IMR-90 (cell line): Measurements from ENCODE around the gene ADCY9. TPM values are rescaled to one million over a fixed set of nuclear protein-coding genes. Genes with fewer than 3 reads are reported as not detected.

Experiments used
- ATAC-seq: fragments of 200-7000 bp; cut with Tn5 transposase; 2 replicates; pipeline ENCODE4 v1.9.1; 2020; ENCODE audit warnings: low read depth, mild to moderate bottlenecking, moderate library complexity
- BruUV-seq: library from RNA; stranded (reverse); fragments of 400-500 nt; replicated peaks from 2 replicates; lab custom pipeline; 2021; lab: Mats Ljungman, UMichigan
- CTCF ChIA-PET: fragments of 300-600 bp; formaldehyde crosslinking; extraction: SDS; loops from one replicate; lab custom pipeline; 2021; ENCODE audit warnings: antibody characterized with exemption; lab: Yijun Ruan, JAX
- POLR2A ChIA-PET: fragments of 300-600 bp; sonication (Branson Sonifier 250); formaldehyde crosslinking; loops from one replicate; lab custom pipeline; 2022; ENCODE audit warnings: antibody characterized with exemption; ENCODE audit not compliant: unreplicated experiment; lab: Charles Lee
- DNase-seq: peaks from one replicate; pipeline ENCODE4 v3.0.0; 2013
- H2AFZ ChIP-seq: replicated peaks from 2 replicates; pipeline ENCODE3; 2013; ENCODE audit warnings: low read length, mild to moderate bottlenecking; ENCODE audit not compliant: poor library complexity
- H2AK5ac ChIP-seq: 2 replicates; pipeline ENCODE4 v1.6.1; 2013; ENCODE audit warnings: low read depth, low read length, inconsistent platforms
- H2AK9ac ChIP-seq: replicated peaks from 2 replicates; pipeline ENCODE3; 2013; ENCODE audit warnings: mild to moderate bottlenecking, low read depth, low read length, moderate library complexity; ENCODE audit not compliant: poor library complexity
- H2BK120ac ChIP-seq: 2 replicates; pipeline ENCODE4 v1.6.1; 2013; ENCODE audit warnings: low read depth, low read length, inconsistent platforms
- H2BK15ac ChIP-seq: 3 replicates; pipeline ENCODE4 v1.6.1; 2013; ENCODE audit warnings: low read depth, low read length, inconsistent platforms
- H2BK20ac ChIP-seq: 2 replicates; pipeline ENCODE4 v1.6.1; 2013; ENCODE audit warnings: low read depth, mild to moderate bottlenecking, inconsistent platforms, low read length, moderate library complexity
- H2BK5ac ChIP-seq: 2 replicates; pipeline ENCODE4 v1.6.1; 2013; ENCODE audit warnings: mild to moderate bottlenecking, low read depth, low read length, inconsistent platforms; ENCODE audit not compliant: poor library complexity, severe bottlenecking
- H3K14ac ChIP-seq: replicated peaks from 2 replicates; pipeline ENCODE4 v1.6.1; 2013; ENCODE audit warnings: low read depth, low read length, inconsistent platforms
- H3K18ac ChIP-seq: 2 replicates; pipeline ENCODE4 v1.6.1; 2013; ENCODE audit warnings: low read depth, low read length, control low read depth
- H3K23ac ChIP-seq: 2 replicates; pipeline ENCODE4 v1.6.1; 2013; ENCODE audit warnings: low read depth, low read length, inconsistent platforms
- H3K27ac ChIP-seq: 2 replicates; pipeline ENCODE4 v1.5.1; 2013; ENCODE audit warnings: mild to moderate bottlenecking, control low read depth, low read length; ENCODE audit not compliant: insufficient read depth
- H3K27me3 ChIP-seq: 2 replicates; pipeline ENCODE4 v1.6.1; 2013; ENCODE audit warnings: low read length; ENCODE audit not compliant: control insufficient read depth, insufficient read depth
- H3K36me3 ChIP-seq: 2 replicates; pipeline ENCODE4 v1.6.1; 2013; ENCODE audit warnings: low read length, mixed read lengths; ENCODE audit not compliant: control insufficient read depth, insufficient read depth
- H3K4ac ChIP-seq: 2 replicates; pipeline ENCODE4 v1.6.1; 2013; ENCODE audit warnings: low read depth, low read length, inconsistent platforms
- H3K4me1 ChIP-seq: 2 replicates; pipeline ENCODE4 v1.6.1; 2013; ENCODE audit warnings: low read length, mixed read lengths; ENCODE audit not compliant: control insufficient read depth, insufficient read depth
- H3K4me2 ChIP-seq: 2 replicates; pipeline ENCODE4 v1.6.1; 2013; ENCODE audit warnings: low read depth, mild to moderate bottlenecking, control low read depth, low read length, moderate library complexity
- H3K4me3 ChIP-seq: 2 replicates; pipeline ENCODE4 v1.5.1; 2013; ENCODE audit warnings: low read depth, mild to moderate bottlenecking, control low read depth, low read length, moderate library complexity; ENCODE audit not compliant: insufficient read depth
- H3K56ac ChIP-seq: 2 replicates; pipeline ENCODE4 v1.6.1; 2013; ENCODE audit warnings: low read length, inconsistent platforms; ENCODE audit not compliant: insufficient read depth; ENCODE audit errors: extremely low read depth
- H3K79me1 ChIP-seq, 2 experiments: 2 replicates each; pipeline ENCODE4 v1.6.1; 2013; ENCODE audit warnings: low read length in 2 of 2, inconsistent platforms in 1 of 2, low read depth in 1 of 2
- H3K9ac ChIP-seq: 2 replicates; pipeline ENCODE4 v1.6.1; 2013; ENCODE audit warnings: low read depth, low read length, control low read depth
- H3K9me1 ChIP-seq: 2 replicates; pipeline ENCODE4 v1.6.1; 2013; ENCODE audit warnings: low read length, inconsistent platforms; ENCODE audit not compliant: insufficient read depth
- H3K9me3 ChIP-seq: 2 replicates; pipeline ENCODE4 v1.6.1; 2013; ENCODE audit warnings: low read length; ENCODE audit not compliant: control insufficient read depth, insufficient read depth
- H4K20me1 ChIP-seq: 2 replicates; pipeline ENCODE4 v1.6.1; 2013; ENCODE audit warnings: low read length, inconsistent platforms; ENCODE audit not compliant: insufficient read depth
- H4K5ac ChIP-seq: 2 replicates; pipeline ENCODE4 v1.6.1; 2013; ENCODE audit warnings: mild to moderate bottlenecking, low read depth, low read length, control low read depth
- H4K8ac ChIP-seq, 2 experiments: 2 replicates each; pipeline ENCODE4 v1.6.1; 2013; ENCODE audit warnings: low read depth in 2 of 2, low read length in 2 of 2, control low read depth in 1 of 2, inconsistent platforms in 1 of 2
- H4K91ac ChIP-seq: 2 replicates; pipeline ENCODE4 v1.6.1; 2013; ENCODE audit warnings: low read depth, low read length, inconsistent platforms; ENCODE audit not compliant: insufficient read depth
- BHLHE40 ChIP-seq: fragments of 150-350 bp; IDR thresholded peaks from 2 replicates; pipeline ENCODE4 v1.6.1; 2016; ENCODE audit warnings: mild to moderate bottlenecking, low read depth, low read length
- CEBPB ChIP-seq: IDR thresholded peaks from 2 replicates; pipeline ENCODE4 v1.6.1; 2012; ENCODE audit warnings: low read depth, low read length, improper control_type of control experiment
- CTCF ChIP-seq: conservative IDR thresholded peaks from 2 replicates; pipeline ENCODE4 v1.5.1; 2012; ENCODE audit warnings: mild to moderate bottlenecking, low read depth, low read length, improper control_type of control experiment
- FOS ChIP-seq: fragments of 150-350 bp; IDR thresholded peaks from 2 replicates; pipeline ENCODE4 v1.6.1; 2016; ENCODE audit warnings: low read depth, low read length
- MAFK ChIP-seq: IDR thresholded peaks from 2 replicates; pipeline ENCODE4 v1.6.1; 2012; ENCODE audit warnings: low read depth, low read length, improper control_type of control experiment
- MAZ ChIP-seq: IDR thresholded peaks from 2 replicates; pipeline ENCODE4 v1.6.1; 2012; ENCODE audit warnings: low read depth, mild to moderate bottlenecking, low read length, improper control_type of control experiment, moderate library complexity, borderline replicate concordance
- MXI1 ChIP-seq: IDR thresholded peaks from 2 replicates; pipeline ENCODE4 v1.6.1; 2012; ENCODE audit warnings: low read depth, mild to moderate bottlenecking, low read length, moderate library complexity, borderline replicate concordance
- RAD21 ChIP-seq: IDR thresholded peaks from 2 replicates; pipeline ENCODE4 v1.6.1; 2012; ENCODE audit warnings: low read length, improper control_type of control experiment
- RCOR1 ChIP-seq: IDR thresholded peaks from 2 replicates; pipeline ENCODE4 v1.6.1; 2012; ENCODE audit warnings: mild to moderate bottlenecking, low read length, improper control_type of control experiment; ENCODE audit not compliant: insufficient replicate concordance
- USF2 ChIP-seq: fragments of 150-350 bp; IDR thresholded peaks from 2 replicates; pipeline ENCODE4 v1.6.1; 2017; ENCODE audit warnings: mild to moderate bottlenecking, antibody characterized with exemption, low read length, low read depth
- WGBS, 2 experiments: methylation state at CpG; one replicate each; pipeline versions ENCODE4 v1.1.5 to v1.1.7; 2013; ENCODE audit warnings: missing lambda C conversion rate in 2 of 2; ENCODE audit not compliant: insufficient read length in 1 of 2; ENCODE audit errors: extremely low coverage in 2 of 2; 5-methylcytosine and 5-hydroxymethylcytosine counted together
- dilution Hi-C: fragments of 300-500 bp; cut with HindIII; formaldehyde crosslinking; loops from one replicate; pipeline ENCODE4 v1.14.3; 2018; ENCODE audit warnings: low sequenced_read_pairs; ENCODE audit not compliant: unreplicated experiment
- in situ Hi-C: fragments of 300-500 bp; cut with MboI; formaldehyde crosslinking; loops from 3 replicates; pipeline ENCODE4 v1.14.3; 2019; ENCODE audit warnings: low sequenced_read_pairs, inconsistent platforms, mixed read lengths
- intact Hi-C: fragments of 100-400 bp; cut with micrococcal nuclease; formaldehyde crosslinking; loops from 2 replicates; pipeline ENCODE4 v1.10.0; 2022
- polyA plus RNA-seq, 3 experiments: library from polyadenylated mRNA; depleted of rRNA; stranded (reverse); fragments of >200 nt; gene quantifications; 2 replicates each; pipeline ENCODE4 v1.2.3, GENCODE V29; 2012; ENCODE audit warnings: low replicate concordance in 1 of 3
- total RNA-seq: library from RNA; depleted of rRNA; stranded (reverse); fragments of >200 nt; gene quantifications from 2 replicates; pipeline ENCODE4 v1.2.3, GENCODE V29; 2012
- TF ChIP-seq, protein P1 (sequence below): fragments of 150-350 bp; IDR thresholded peaks from 2 replicates; pipeline ENCODE4 v1.6.1; 2016; ENCODE audit warnings: low read depth, mild to moderate bottlenecking, low read length, moderate library complexity, borderline replicate concordance

Gene ADCY9
- total and polyA plus RNA-seq, 2 of the 4 experiments (the other 2 are of a cell fraction): 5.4 to 12.5 TPM

DNA sequence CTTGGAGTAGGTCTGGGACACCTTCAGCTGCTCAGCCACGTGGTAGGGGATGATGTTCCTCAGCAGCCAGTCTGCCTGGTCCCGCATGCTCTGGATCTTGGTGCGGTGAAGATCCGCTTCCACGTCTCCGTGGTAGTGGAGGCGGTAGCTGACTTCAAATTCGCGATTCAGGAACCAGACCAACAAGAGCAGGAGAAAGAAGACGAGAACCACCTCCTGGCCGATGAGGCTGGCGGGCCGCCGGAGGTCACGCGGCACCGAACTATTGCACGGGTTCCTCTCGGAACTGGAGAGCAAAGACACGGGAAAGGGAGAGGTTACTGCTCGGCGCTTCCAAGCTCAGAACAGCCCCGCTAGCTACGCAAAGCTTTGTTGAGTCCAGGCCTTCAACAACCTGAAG, 149.6 kb downstream of the ADCY9 start:
- H2BK20ac ChIP-seq: no peak overlapping the region
- peaks cover 3% of the 10 kb centered on the region; the same call in 1 of the 2 replicates for H4K20me1 ChIP-seq
- no peak overlapping the region for H3K4me3 ChIP-seq
- H3K23ac ChIP-seq: no peak overlapping the region
- intact Hi-C loops: no loop called here
- 96% methylated on average over 21 of the region's 24 CpGs; no CpG with 5 or more reads in 1 of the 2 experiments for WGBS, 2 experiments
- H2AK9ac ChIP-seq: no peak overlapping the region
- no peak overlapping the region for H4K8ac ChIP-seq
- peaks cover 17% of the 10 kb centered on the region for H3K36me3 ChIP-seq
- no peak for TF ChIP-seq MAZ
- no peak for TF ChIP-seq USF2
- no peak for TF ChIP-seq RAD21
- TF ChIP-seq BHLHE40: no peak
- no peak for TF ChIP-seq CTCF
- TF ChIP-seq, protein P1, sequence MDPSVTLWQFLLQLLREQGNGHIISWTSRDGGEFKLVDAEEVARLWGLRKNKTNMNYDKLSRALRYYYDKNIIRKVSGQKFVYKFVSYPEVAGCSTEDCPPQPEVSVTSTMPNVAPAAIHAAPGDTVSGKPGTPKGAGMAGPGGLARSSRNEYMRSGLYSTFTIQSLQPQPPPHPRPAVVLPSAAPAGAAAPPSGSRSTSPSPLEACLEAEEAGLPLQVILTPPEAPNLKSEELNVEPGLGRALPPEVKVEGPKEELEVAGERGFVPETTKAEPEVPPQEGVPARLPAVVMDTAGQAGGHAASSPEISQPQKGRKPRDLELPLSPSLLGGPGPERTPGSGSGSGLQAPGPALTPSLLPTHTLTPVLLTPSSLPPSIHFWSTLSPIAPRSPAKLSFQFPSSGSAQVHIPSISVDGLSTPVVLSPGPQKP: no peak
- no peak for TF ChIP-seq CEBPB
- TF ChIP-seq MAFK: no peak
- TF ChIP-seq FOS: no peak
- TF ChIP-seq RCOR1: no peak
- TF ChIP-seq MXI1: no peak
- H2AK5ac ChIP-seq: no peak overlapping the region
- peaks cover 11% of the 10 kb centered on the region for H3K4me1 ChIP-seq
- no peak overlapping the region for H3K14ac ChIP-seq
- DNase-seq (no peak), ATAC-seq (no peak)
- dilution Hi-C loops: no loop called here
- H4K91ac ChIP-seq: no peak overlapping the region
- no peaks in the 10 kb centered on the region for H3K27me3 ChIP-seq
- H3K4me2 ChIP-seq: no peak overlapping the region
- H3K79me1 ChIP-seq: peaks cover 5 to 16% of the 10 kb centered on the region in 2 experiments; a peak in 2 of 4 replicates
- H2BK15ac ChIP-seq: no peak overlapping the region
- no peak overlapping the region for H4K5ac ChIP-seq
- H2BK120ac ChIP-seq: no peak overlapping the region
- no peak overlapping the region for H2AFZ ChIP-seq
- ChIA-PET CTCF (interaction anchor here (0.6 to 1.5 kb wide), 2 partner anchors 27 to 230 kb away, joined by 4 to 6 read pairs; no protein-coding TSS in a partner anchor), POLR2A (no interaction called here)
- no peak overlapping the region for H3K27ac ChIP-seq
- no peak overlapping the region for H3K56ac ChIP-seq
- H3K9ac ChIP-seq: no peak overlapping the region
- H3K9me1 ChIP-seq: peaks cover 11% of the 10 kb centered on the region
- no peak overlapping the region for H3K18ac ChIP-seq
- no peak overlapping the region for H2BK5ac ChIP-seq
- no peak overlapping the region for H3K4ac ChIP-seq
- H3K9me3 ChIP-seq: no peaks in the 10 kb centered on the region
- no TSS peak for BruUV-seq
- in situ Hi-C loops: no loop called here
